Loucy (cell line): ENCODE data around the gene CEP170.

Experiments used
- H2AFZ ChIP-seq: fragments of 200-600 bp; sonication (generic); 2 replicates; pipeline ENCODE4 v1.6.0; 2016; ENCODE audit warnings: antibody characterized with exemption, mild to moderate bottlenecking, low read length, moderate library complexity
- H3F3A ChIP-seq: fragments of 200-600 bp; 2 replicates; pipeline ENCODE4 v1.6.0; 2016; ENCODE audit warnings: antibody characterized with exemption, low read depth, mild to moderate bottlenecking
- H3K27me3 ChIP-seq: fragments of 200-600 bp; sonication (generic); 2 replicates; pipeline ENCODE4 v1.6.1; 2014; ENCODE audit warnings: low read length, mild to moderate bottlenecking; ENCODE audit not compliant: insufficient read depth, poor library complexity, severe bottlenecking
- H3K36me3 ChIP-seq: fragments of 200-600 bp; sonication (generic); 2 replicates; pipeline ENCODE4 v1.6.1; 2016; ENCODE audit warnings: low read length; ENCODE audit not compliant: insufficient read depth
- H3K4me1 ChIP-seq: fragments of 200-600 bp; sonication (generic); 2 replicates; pipeline ENCODE4 v1.5.1; 2014; ENCODE audit warnings: low read length, mild to moderate bottlenecking; ENCODE audit not compliant: insufficient read depth, poor library complexity, severe bottlenecking
- H3K4me2 ChIP-seq: fragments of 200-600 bp; sonication (generic); 2 replicates; pipeline ENCODE4 v1.6.0; 2014; ENCODE audit warnings: antibody characterized with exemption, low read length, low read depth, mild to moderate bottlenecking; ENCODE audit not compliant: poor library complexity, severe bottlenecking
- H3K4me3 ChIP-seq: fragments of 200-600 bp; sonication (generic); 2 replicates; pipeline ENCODE4 v1.5.1; 2014; ENCODE audit warnings: low read length, mild to moderate bottlenecking, mixed read lengths; ENCODE audit not compliant: poor library complexity, severe bottlenecking
- H3K79me2 ChIP-seq: fragments of 200-600 bp; sonication (generic); 2 replicates; pipeline ENCODE4 v1.6.1; 2014; ENCODE audit warnings: low read length; ENCODE audit not compliant: insufficient read depth
- H3K9ac ChIP-seq: fragments of 200-600 bp; sonication (generic); 2 replicates; pipeline ENCODE4 v1.6.0; 2014; ENCODE audit warnings: mild to moderate bottlenecking, low read depth, low read length, moderate library complexity; ENCODE audit not compliant: poor library complexity, severe bottlenecking
- H3K9me2 ChIP-seq: fragments of 200-600 bp; sonication (generic); replicated peaks from 2 replicates; pipeline ENCODE4 v1.6.1; 2016; ENCODE audit warnings: low read depth, low read length, mixed read lengths
- H3K9me3 ChIP-seq: fragments of 200-600 bp; sonication (generic); 2 replicates; pipeline ENCODE4 v1.6.1; 2014; ENCODE audit warnings: mild to moderate bottlenecking, antibody characterized with exemption, low read length, low read depth; ENCODE audit not compliant: insufficient read depth
- H4K20me1 ChIP-seq: fragments of 200-600 bp; sonication (generic); 2 replicates; pipeline ENCODE4 v1.6.0; 2014; ENCODE audit warnings: antibody characterized with exemption, low read length, mild to moderate bottlenecking; ENCODE audit not compliant: insufficient read depth, poor library complexity, severe bottlenecking
- CTCF ChIP-seq: fragments of 200-600 bp; sonication (generic); conservative IDR thresholded peaks from 2 replicates; pipeline ENCODE4 v1.5.1; 2014; ENCODE audit warnings: mild to moderate bottlenecking, antibody characterized with exemption, low read length
- EZH2phosphoT487 ChIP-seq: fragments of 200-600 bp; IDR thresholded peaks from 2 replicates; pipeline ENCODE4 v1.6.1; 2018; ENCODE audit warnings: antibody characterized with exemption, mild to moderate bottlenecking, moderate library complexity, borderline replicate concordance

CEP170 gene

GRCh38 chr1:243249214-243249613 lies 5.9 kb downstream of the CEP170 start:
- TF ChIP-seq CTCF (no peak), EZH2phosphoT487 (no peak)
- no peaks in the 10 kb centered on the region for H3F3A ChIP-seq
- H4K20me1 ChIP-seq: peaks cover 90% of the 10 kb centered on the region
- peaks cover 46% of the 10 kb centered on the region for H3K4me1 ChIP-seq
- peak overlapping the region; percentile 94 for H3K4me2 ChIP-seq
- no peak overlapping the region for H2AFZ ChIP-seq
- no peaks in the 10 kb centered on the region for H3K27me3 ChIP-seq
- H3K9ac ChIP-seq: no peak overlapping the region
- no peaks in the 10 kb centered on the region for H3K36me3 ChIP-seq
- H3K9me2 ChIP-seq: no peaks in the 10 kb centered on the region
- peak overlapping the region; percentile 24 for H3K4me3 ChIP-seq
- H3K9me3 ChIP-seq: no peaks in the 10 kb centered on the region
- peaks cover 100% of the 10 kb centered on the region for H3K79me2 ChIP-seq

GRCh38 chr1:243247901-243248300 lies 7.2 kb downstream of the CEP170 start:
- Histone ChIP-seq H3K36me3 (no peaks in the 10 kb centered on the region; the same call in 1 of the 2 replicates), H3K4me2 (peak overlapping the region; percentile 36), H3K9ac (no peak overlapping the region), H4K20me1 (peaks cover 88% of the 10 kb centered on the region), H3K4me3 (peak overlapping the region; percentile 24), H3K9me2 (no peaks in the 10 kb centered on the region), H3K79me2 (peaks cover 100% of the 10 kb centered on the region), H3F3A (no peaks in the 10 kb centered on the region), H3K27me3 (no peaks in the 10 kb centered on the region), H3K9me3 (no peaks in the 10 kb centered on the region), H2AFZ (no peak overlapping the region), H3K4me1 (peaks cover 46% of the 10 kb centered on the region)
- TF ChIP-seq EZH2phosphoT487 (no peak), CTCF (no peak)

- Histone ChIP-seq H3K79me2 (peaks cover 100% of the 10 kb centered on the region), H4K20me1 (peaks cover 88% of the 10 kb centered on the region), H3K27me3 (no peaks in the 10 kb centered on the region), H3K4me3 (no peak overlapping the region), H3K9me3 (no peaks in the 10 kb centered on the region), H3K4me1 (peaks cover 40% of the 10 kb centered on the region), H3K36me3 (no peaks in the 10 kb centered on the region; the same call in 1 of the 2 replicates), H3F3A (no peaks in the 10 kb centered on the region), H3K9ac (no peak overlapping the region), H3K4me2 (peak overlapping the region; percentile 36), H3K9me2 (no peaks in the 10 kb centered on the region), H2AFZ (no peak overlapping the region)
- TF ChIP-seq CTCF: no peak
- no peak for TF ChIP-seq EZH2phosphoT487
Measured at GRCh38 chr1:243246916-243247315, 8.2 kb downstream of the CEP170 start.
